Bronchus fibroblast of lung (primary cell): Measurements from ENCODE around the gene RUFY3. TPM values are rescaled to one million over a fixed set of nuclear protein-coding genes. Genes with fewer than 3 reads are reported as not detected.

Experiments
- total RNA-seq: library from RNA; depleted of rRNA; stranded (reverse); fragments of >200 nt; gene quantifications from 2 replicates; pipeline ENCODE4 v1.2.3, GENCODE V29; 2015

Gene RUFY3
- total RNA-seq = 10.7 and 17.7 TPM in 2 replicates

DNA sequence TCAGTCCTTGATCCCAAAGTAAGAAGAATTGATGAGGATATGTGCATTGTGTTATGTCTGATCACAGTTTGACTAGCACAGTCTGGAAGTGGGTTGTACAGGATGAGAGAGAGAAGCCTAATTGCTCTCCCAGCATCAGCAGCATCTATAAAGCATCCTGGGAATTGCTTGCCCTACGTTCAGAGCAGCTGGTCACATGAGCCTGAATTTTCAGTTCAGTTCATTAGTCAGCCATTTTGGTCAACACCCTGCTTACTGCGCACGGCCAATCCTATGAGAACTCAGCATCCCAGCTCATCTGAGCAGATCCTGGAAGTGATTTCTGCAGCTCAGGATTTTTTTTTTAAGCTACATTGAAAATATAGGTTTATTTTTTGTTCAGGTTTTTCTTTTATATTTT, at the start of gene RUFY3:
Gene RUFY3 (plus strand): TSS at position 218 of the 400 bp plus-strand sequence. CDS start 610 bp downstream, outside the sequence.

DNA sequence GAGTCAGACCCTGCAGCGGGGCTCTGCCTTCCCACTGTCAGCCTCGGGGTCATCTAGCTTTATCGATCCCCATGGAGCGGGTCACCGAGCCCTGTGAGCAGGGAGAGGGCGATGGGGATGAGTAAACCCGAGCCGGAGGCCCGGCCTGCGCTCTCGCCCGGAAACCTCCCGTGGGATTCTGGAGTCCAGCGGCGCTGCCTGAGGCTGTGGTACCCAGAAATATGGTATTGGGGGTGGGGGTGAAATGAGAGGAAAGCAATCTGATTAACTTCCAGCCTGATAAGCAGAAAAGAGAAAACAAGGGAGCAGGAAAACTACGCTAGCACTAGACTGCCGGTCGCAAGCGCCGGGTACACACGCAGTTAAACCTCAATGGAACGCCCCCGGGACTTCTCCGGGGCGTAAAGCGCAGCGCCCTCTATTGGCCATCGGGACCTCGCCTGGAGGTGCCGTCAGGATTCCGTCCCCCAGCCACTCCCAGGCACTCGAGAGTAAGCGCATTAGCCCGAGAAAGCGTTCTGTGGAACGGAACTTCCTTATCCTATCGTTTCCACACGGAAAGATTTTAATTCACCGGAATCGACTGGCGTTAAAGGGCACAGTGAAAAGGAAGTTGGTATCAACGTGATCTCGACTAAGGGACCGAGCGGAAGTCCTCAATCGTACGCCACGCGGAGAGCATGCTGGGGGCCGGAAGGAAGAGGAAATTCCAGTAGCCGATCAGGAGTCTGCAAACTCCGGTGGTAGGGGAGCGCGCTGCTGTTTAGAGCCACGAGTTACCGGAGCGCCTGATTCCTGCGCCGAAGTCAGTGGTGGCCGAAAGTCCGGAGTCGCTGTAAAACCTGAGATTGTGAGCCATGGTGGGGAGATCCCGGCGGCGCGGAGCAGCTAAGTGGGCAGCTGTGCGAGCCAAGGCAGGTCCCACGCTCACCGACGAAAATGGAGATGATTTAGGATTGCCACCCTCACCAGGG, 33.7 kb upstream of the RUFY3 start, which contains the start of gene UTP3:
Gene UTP3 (plus strand): TSS at position 712 of the 974 bp plus-strand sequence. CDS start 146 bp downstream, at position 858.

DNA sequence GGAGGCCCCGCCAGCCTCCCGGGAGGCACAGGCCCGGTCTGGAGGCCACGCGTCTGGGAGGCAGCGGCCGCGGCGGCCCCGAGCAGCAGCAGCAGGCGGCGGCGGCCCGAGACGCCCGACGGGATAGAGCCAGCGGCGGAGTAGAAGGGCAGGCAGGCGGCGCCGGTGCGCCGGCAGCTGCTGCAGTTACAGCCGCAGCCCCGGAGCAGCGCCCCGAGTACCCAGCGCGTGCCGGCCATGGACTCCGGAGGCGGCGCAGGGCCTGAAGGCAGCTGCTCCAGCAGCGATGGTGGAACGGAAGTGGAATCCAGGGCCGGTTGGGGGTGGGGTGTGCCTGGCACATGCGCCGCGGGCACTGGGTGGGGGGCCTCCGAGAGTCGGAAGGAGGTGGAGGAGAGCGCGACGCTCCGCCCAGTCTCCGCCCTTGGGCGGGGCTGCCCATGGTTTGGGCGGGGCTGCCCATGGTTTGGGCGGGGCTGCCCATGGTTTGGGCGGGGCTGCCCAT, 117.9 kb downstream of the RUFY3 start, which contains the start of gene GRSF1:
Gene GRSF1 (minus strand): TSS at position 302 of the 505 bp plus-strand sequence. CDS start 63 bp downstream, at position 239.

Other genes starting within 250 kb of the RUFY3 start
- gene MUC7, start 249.8 kb upstream of the RUFY3 start, total RNA-seq = not detected in 2 replicates
- not detected in 2 replicates for gene AMTN, start 203.4 kb upstream of the RUFY3 start, total RNA-seq
- gene AMBN, start 129.7 kb upstream of the RUFY3 start, total RNA-seq = not detected in 2 replicates
- gene ENAM, start 93.2 kb upstream of the RUFY3 start, total RNA-seq = not detected in 2 replicates
- gene JCHAIN, start 55.5 kb upstream of the RUFY3 start, total RNA-seq = not detected in 2 replicates
- gene UTP3, start 33.4 kb upstream of the RUFY3 start, total RNA-seq = 9.9 and 13.8 TPM in 2 replicates
- gene GRSF1, start 117.9 kb downstream of the RUFY3 start, total RNA-seq = 51.6 and 67.2 TPM in 2 replicates
- 4.9 and 7.9 TPM in 2 replicates for gene MOB1B, start 180.4 kb downstream of the RUFY3 start, total RNA-seq